Suppressor macrophage treated with lipopolysaccharide for 4 hours (primary cell): ENCODE data around the gene PNMA1.
A peak's percentile ranks its signal among the peaks of the same experiment; 100 is the strongest.

Experiments used
- DNase-seq: peaks from one replicate; pipeline ENCODE4 v3.0.0-alpha.2; 2020

PNMA1 gene

DNA sequence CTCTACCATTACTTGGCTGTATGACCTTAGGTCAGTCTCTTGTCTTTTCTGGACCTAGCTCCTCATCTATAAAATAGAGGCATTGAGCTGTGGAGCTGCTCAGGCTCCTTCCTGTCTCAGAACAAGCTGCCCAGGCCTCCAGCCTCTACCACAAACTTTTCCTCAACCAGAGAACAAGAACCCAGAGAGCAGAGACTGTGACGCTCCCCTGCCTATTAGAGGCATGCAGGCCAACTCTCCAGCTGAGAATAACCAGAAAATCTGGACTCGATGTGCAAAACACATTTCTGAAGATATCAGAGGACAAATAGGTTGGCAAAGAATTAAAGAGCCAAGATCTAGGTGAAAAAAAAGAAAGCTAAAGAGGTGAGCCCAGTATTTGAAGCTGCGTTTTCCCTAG, 17.8 kb upstream of the PNMA1 start:
- no peak for DNase-seq

DNA sequence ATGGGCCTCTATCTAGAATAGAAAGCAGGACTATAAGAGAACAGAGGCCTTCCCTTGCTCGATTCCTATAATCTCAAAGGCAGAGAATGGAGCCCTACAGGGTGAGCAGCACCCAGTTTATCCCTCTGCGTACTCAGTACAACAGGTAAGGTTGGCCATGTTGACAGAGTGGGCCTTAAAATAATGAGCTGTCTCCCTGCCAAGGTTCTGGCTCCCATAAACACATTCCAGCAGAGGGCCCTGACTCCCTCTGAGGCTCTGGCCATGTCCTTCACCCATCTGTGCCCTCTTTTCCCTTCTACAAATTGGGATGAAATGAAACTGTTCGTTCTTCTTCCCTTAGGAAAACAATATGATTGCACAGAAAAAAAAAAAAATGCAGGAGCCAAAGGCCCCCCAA, 16.9 kb upstream of the PNMA1 start:
- no peak for DNase-seq

DNA sequence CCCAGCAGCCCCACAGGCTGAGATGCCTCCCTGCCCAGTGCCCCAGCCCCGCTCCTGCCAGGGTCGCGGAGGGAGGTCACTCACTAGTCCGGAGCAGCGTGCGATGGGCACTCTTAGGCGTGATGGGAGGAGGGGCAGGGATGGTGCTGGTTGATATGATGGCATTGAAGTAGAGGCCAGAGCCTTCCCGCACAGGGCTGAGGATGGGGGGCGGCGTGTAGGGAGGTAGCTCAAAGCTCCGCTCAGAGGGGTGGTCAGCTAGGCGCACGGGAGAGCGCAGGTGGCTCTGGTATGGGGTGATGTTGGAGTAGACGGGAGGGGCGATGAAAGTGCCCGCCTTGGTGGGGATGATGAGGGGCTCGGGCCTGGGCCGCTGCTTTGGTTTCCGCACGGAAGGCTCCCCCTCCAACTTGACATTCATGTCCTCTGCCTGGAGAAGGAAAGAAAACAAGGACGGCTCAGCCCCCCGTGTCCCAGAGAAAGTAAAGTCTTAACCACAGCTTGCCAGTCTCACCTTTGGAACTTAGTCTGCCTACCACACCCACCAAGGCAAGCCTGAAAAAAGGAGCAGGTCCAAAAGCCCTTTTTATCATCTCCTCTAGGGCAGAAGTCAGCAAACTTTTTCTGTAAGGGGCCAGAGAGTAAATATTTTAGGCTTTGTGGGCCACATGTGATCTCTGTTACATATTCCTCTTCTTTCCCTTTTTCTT, 15.5 kb upstream of the PNMA1 start:
- no peak for DNase-seq

DNA sequence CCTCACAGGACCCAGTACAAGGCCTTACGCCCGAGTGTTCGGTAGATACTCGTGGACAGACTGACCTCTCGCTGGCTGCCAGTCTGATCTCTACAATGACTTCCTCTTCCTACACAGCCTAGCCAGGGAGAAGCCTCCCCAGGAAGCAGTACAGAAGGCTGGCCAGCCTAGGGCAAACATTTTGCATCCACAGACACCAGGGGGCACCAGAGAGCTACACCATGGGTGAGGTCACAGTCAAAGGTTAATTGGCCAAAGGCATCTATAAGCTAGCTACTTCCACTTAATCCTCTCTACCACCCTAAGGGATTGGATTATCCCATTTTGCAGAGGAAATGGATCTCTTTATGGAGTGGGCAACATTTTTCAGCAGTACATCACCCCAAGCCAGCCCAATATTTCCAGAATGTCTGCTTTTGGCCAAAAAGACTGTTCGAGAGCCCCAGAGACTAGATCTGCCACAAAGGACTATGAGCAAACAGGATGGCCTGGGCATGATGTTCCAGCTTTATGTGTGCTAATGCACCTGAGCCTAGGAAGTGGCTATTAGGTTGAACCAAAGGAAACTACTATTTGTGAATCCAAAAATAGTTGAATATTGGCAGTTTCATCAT, 14.6 kb upstream of the PNMA1 start:
- DNase-seq = peak; percentile 96

DNA sequence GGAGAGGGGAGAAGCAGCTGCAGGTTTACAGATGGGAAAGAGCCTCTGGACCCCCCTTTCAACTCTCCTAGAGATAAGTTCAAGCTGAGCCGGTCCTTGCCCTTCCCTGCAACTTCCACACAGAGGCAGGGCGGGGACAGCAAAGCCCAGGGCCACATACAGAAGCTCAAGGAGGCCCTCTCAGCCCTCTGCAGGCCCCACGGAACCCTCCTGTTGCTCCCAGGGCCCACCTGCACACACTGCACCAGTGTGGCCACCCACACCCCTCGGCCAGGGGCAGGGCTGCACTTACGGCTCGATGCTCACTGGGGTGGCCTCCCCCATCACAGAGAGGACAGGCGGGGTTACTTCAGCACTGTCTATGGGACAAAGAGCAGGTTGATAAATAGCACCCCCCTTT, 13.0 kb upstream of the PNMA1 start:
- no peak for DNase-seq

DNA sequence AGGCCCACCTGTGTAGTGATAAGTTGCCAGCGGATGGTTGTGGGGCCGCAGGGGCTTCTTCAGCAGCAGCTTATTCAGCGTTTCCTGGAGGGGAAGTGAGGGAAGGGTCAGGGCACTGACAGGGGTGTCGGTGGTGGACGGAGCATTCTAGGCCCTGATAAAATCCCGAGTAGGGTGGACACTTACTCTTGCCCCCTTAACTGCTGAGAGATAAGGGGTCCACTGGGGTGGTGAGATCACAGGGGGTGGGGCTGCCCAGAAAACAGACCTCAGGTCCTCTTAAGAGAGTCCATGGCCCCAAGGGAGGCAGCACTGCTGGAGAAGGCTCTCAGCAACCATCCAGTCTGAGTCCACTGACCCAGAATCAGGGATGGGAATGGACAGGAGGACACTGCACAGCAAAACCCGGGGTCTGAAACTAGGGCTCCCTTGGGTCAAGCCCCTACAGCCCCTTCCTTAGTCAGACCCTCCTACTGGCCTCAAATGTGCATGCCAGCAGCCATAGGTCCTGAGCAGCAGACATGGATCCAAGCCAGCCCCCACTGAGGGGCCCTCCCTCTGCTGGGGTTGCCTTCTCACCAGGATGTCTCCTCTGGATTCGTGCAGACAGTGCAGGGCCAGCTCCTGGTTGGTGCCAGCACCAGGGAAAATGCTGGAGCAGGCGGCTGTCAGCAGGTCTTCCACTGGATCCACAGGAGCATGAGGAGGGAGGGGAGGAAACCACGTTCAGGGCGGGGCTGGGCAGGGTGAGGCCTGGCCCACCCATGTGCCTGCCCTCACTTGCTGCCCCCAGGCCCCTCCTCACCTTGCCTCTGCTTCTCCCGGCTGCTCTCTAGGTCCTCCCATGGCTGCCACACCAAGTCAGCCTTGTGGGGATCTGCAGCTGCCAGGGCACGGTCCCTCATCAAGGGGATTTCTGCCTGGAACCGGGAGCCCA, 12.1 kb upstream of the PNMA1 start:
- no peak for DNase-seq

DNA sequence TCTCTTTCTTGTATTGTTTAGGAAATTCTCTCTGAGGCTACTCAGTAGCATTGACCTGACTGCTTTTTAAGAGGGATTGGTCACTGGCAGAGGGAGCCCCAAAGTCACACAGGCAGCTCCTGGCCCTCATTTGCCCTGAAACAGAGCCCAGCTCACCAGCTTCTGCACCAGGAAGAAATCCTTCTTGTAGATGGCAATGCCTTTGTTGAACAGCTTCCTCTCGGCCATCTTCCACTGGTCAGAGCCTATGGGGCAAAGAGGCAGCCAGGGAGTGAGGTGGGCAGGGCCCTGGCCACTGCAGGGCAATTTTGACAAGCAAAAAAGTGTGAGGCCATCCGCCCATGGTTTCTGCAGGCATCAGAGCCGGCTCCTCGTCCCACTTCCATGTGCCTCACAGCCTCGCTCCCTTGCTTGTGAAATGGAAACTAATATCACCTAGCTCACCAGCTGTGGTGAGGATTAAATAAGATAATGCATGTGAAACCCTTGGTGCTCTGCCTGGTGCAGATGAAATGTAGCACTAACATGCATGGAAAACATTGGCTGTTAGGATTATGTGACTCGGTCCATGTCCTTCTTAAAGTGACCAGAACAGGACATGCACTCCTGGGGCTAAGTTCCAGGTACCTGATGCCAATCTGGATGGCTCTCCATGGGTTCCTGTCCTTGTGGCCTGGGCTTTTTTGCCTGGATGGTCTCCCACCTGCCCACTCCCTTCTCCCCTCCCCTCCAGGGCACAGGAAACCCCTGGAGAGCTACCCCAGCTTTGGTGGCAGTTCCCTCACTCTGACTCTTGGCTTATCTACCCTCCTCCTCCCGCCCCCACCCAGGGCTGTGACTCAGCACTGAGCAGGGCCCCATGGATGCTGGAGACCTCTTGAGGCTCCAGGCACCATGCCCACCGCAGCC, 11.2 kb upstream of the PNMA1 start:
- DNase-seq = no peak

DNA sequence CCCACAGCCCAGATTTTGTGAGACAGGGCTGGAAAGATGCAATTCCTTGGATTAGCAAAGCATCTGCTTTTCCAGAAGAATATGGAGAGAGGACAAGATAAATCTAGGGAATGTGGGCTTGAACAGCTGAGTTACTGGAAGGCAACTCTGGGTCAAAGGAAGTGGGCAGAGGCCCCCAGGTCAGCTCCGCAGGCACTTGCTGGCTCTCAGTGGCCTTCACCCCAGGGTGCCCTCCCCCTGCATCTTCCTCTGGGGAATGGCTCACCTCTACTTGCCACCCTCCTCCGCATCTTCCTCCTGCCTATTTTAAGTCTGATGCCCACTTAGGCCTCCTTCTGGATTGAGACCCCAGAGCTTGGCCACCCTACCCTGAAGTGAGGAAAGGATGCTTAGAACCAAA, 10.5 kb upstream of the PNMA1 start:
- DNase-seq = no peak

DNA sequence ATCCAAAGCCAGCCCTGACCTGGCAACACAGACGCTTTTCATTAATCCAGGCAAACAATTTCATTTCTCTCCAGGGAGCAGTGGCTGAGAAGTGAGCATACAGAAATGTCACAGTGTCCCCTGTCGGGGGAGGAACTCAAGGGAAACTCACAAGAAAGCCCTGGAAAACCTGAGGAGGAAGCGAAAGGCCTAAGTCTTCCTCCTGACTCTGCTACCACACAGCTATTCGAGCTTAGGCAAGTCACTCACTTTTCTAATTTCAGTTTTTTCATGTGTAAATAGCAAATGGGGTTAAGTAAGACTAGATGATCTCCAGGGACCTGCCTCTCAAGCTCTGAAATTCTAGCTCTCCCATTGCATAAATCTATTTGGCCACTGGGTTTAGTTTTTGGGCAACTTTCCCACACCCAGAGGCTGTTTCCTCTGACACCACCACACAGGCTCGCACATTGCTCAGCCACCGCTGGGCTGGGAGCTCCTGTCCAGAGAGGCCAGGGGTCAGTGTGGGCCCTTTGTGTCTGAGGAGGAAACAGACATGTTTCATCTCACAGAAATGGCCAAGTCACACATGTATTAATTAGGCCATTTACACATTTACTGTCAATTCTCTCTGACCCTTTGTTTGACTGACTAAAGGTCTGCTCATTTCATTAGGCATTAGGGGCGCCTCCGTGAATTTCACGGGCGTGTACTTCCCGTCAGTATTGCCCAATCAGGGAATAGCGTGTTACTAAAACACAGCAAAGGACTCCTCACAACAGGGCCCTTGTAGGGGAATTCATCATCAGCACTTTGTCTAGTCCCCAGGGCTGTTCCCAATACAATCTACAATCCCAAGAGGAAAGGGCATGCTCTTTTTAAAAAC, 9.8 kb upstream of the PNMA1 start:
- DNase-seq = peak; percentile 89

DNA sequence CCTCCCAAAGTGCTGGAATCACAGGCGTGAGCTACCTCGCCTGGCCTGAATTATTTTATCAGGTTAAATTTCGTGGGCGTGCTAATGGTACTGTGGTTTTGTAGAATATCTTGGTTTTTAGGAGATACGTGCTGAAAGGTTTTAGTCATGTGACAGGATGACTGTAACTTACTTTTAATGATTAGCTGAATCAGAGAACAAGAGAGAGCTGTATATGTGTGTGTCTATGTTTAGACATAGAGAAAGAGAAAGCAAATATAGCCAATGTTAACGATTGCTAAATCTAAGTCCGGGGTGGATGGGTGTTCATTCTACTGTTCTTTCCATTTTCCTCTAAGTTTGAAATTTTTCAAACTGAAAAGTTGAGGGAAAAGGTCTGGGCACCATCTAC, 9.2 kb upstream of the PNMA1 start:
- peak; percentile 61 for DNase-seq

DNA sequence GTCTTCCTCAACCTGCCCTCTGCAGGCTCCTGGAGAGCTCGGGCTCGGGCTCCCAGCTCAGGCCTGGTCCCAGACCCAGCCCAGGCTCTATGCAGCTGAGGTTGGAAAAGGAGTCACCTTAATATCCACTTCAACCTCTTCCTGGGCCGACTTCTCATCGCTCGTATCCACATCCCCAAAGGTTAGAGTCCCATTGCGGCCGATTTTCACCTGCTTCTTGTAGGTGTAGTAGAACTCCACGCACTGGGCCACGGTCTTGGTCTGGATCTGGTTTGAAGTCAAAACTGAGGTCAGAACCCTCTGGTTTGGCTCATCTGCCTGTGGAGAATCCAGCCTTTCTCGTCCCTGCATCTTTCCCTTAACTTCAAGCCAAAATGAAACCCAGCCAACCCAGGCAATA, 8.4 kb upstream of the PNMA1 start:
- DNase-seq = no peak

DNA sequence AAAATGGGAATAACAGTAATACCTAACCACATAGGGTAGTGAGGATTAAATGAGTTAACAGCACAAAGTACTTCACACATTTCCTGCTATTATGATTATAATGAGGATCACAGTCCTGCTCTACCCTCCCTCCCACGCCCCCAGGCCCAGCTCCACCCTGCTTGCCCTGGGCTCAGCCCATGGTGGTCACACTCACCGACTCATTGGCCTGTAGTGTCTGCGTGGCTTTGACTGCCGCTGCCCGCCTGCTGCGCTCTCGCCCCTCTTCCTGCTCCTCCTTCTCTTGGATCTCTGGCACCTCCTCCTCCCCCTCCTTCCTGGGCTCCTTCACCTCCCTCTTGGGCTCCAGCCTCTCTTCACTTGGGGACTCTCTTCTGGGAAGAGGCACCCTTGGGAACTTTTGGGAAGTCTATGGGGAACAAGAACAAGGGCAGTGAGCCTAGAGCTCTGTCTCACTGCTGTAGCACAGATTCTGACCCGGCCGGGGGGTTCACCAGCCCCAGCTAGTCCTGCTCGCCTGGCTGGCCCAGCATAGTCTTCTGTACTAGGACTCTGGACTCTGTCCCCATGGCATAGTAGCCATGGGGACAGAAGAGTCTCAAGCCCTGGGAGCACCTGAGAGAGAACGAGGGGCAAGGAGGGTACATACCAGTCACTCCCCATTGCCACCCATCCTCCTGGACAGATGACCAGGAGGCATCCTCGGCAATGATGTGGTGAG, 7.1 kb upstream of the PNMA1 start:
- no peak for DNase-seq

DNA sequence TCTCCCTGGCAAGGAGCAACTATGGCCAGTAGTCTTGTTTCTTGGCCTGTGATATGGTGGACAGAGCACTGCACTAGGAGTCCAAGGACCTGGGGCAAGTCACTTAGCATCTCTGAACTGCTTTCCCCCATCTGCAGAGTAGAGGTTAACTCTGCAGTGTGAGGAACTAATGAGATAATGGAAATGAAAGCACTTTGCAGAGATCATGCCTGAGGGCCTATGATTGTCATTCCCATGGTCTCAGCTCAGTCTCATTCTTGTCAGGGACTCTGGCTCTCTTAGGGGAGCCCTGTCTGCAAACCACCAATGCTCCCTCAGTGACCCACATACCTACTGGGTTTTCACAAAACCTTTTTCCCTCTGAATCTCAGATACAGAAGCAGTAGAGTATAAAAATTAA, 6.5 kb upstream of the PNMA1 start:
- no peak for DNase-seq

DNA sequence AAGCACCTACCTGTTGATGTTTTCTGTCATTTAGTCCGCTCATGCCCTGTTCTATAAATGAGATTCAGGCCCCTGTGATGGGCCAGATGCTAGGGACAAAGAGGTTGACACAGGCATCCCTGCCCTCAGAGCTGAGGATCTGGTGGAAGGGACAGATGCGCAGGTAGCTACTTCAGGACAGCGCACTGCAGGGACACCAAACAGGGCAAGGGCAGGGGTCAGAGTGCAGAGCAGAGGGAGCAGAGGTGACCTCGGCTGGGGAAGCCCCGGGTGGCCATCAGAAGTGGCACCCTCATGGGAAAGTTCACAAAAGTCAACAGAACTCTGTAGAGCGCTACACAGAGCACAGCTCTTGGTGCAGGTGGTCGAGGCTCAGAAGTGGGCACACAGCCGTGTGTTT, 5.6 kb upstream of the PNMA1 start:
- DNase-seq = no peak

DNA sequence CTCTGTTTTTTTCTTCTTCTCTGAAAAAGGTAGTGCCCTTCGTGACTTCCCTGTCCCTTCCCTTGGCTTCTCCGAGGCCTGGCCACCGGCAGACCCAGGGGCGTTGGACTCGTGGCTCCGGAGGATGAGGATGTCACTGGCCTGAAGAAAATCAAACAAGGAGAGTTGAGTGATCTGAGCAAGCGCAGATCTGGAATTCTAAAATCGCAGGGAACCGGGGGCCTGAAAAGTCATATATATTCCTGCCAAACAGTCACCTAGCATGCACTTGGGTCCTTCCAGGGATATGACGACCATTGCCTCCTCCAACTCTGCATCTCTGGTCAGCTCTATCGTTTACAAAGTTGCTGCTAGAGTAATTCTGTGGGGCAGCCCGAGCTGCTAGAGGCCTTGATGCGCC, 5.2 kb upstream of the PNMA1 start:
- no peak for DNase-seq

DNA sequence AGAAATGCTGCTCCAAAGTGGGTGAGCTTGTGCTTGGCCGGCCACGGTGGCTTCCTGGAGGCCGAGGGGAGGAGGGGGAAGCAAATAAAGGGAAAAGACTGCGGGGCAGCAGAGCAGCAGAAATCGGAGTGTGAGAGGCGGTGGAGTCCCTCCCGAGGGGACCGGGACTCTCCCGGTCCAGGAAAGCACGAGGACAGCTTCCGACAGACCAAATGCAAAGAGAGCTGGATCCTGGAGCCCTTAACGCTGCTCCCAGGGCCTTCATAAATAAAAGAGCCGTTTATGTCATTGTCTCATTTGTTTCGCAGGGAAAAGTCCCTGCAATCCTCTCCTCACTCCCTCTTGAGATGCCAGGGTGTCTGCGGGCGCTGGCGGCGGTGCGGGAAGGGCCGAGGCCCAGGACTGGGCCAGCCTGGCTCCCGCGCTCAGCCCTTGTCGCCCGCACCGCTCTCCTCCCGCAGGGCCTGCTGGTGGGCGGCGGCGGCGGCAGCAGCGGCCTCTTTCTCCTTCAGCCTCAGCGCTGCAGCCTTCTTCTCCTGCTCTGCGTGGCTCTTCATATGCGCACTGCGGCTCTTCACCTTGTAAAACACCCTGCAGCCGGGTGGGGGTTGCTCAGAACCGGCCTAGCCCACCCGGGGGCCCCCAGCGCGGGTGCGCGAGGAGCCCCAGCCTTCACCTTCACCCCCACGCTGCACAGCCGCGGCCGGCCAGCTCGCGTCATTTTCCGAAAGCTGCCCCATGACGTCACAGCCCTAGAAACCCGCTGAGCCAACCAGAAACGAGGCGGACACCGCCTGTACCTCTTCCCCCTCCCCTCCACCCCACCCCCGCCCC, 4.5 kb upstream of the PNMA1 start:
- no peak for DNase-seq

DNA sequence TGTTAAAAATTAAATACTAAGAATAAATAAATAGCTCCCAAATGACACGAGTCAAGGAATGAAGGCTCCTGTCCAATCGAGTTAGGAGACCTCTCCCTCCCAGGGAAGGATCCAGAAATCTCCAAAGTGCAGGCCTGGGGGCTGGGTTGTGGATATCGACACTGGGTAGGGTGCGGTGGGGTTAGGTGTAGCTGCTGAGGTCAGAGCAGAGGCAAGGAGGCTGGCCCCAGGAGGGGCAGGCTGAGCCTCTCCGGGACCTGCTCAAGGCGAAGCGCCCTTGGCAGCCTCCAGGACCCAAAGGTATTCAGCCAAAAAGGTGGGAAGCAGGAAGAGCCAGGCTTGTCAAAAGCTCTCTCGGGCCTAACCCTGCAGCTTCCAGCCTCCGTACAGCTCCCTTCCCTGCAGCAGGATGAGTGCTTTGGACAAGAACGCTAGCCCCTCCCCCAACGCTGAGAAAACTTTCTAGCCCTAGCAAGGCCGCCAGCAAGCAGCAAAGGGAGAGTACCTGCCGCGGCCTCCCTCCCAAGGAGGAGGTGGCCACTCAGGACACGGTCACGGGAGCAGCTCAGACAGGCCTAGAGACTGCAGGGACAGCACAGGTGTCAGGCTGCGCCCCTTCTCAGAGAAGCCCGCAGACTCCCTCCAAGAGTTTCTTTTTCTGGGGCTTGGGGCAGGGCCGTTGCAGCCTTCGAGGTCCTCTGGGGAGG, 3.7 kb upstream of the PNMA1 start:
- no peak for DNase-seq

DNA sequence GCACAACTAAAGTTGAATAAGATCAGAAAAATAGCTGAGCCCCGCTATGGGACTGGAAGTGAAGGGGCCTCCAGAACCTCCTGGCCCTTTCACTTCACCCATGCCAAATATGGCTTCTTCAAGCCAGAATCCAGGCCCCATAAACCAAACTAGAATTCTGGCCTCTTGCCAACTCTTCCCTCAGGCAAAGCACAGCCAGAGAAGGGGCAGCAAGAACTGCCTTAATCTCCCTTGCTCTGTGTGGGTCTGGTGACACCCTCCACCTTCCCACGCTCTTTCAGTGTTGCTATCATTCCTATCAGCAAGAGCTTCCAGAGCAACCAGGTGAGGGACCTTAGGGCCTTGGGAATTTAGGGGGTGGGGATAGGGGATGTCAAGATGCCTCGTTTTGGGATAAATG, 3.1 kb upstream of the PNMA1 start:
- no peak for DNase-seq

DNA sequence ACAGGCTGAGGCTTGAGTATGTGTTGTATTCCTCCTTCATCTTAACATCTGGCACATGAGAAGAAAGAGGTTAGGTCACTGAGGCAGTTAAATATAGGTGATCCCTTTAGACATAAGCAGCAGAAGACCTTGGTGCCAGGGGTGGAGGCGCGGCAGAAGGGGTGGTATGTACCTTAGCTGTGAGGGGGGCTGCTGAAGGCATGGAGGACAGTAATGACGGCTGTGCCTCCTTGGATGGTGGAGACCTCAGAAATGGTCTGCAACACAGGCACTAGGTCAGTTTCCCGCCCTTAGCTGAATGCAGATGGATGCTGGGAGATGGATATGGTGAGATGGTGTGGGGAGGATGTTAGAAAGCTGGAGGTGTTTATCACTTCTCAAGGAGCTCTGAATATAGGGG, 1.5 kb upstream of the PNMA1 start:
- no peak for DNase-seq

DNA sequence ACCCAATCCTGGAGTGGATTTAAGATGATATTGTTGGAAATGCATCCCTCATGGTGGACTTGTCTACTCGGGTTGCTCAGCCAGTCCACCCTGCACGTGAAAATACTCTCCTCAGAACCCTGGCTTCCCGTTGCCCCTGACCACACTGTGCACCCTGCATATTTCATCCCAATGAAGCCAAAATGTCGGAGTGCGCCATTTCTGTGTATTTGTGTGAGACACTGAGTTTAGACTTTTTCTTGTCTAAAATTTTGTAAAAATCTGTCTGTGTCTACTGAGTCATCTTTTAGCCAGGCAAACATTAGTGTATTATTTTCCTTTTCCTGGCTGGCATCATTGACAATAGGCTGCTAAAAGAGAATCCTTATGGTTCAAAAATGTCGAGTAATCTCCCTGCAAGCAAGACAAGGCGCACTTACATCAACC, 485 bp upstream of the PNMA1 start:
- DNase-seq = no peak
